ENCODE results near the gene SHC2.
"Not testable (repeated sequence)": the region's sequence is repeated elsewhere in the genome, so short reads cannot be mapped to it uniquely, and the experiment has no call there.

The SHC2 gene

DNA sequence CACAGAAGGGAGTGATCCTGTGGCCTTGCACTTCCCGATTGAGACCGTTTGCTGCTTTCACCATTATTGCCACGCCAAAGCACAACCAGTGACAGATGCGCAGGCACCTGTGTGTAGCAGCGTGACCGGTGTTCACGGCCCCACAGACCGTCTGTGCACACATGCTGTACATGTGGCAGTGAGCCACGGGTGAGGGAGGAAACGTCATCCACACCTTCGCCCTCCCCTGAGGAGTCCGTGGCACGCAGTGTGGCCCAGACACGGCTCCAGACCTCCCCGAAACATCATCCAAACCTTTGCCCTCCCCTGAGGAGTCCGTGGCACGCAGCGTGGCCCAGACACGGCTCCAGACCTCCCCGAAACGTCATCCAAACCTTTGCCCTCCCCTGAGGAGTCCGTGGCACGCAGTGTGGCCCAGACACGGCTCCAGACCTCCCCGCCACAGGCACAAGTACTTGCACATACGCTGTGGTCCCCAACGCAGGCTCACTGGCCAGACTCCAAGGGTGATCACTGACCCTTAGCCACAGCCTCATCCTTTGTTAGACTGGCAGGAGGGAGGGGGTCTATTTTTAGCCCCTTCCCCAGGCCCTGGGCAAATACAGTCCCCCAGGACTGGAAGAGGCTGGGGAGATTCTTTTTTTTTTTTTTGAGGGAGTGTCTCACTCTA, 7.9 kb upstream of the SHC2 start:
- no peak for FAIRE-seq

- FAIRE-seq: no peak
Observed at GRCh38 chr19:467554-467953, 6.7 kb upstream of the SHC2 start.

GRCh38 chr19:465056-465816, 4.4 kb upstream of the SHC2 start:
- no peak for FAIRE-seq

GRCh38 chr19:464208-464545, 3.3 kb upstream of the SHC2 start:
- FAIRE-seq: no peak

- no peak for FAIRE-seq
Observed at GRCh38 chr19:463483-464207, 2.8 kb upstream of the SHC2 start.

GRCh38 chr19:461721-462551, 1.1 kb upstream of the SHC2 start:
- no peak for FAIRE-seq

DNA sequence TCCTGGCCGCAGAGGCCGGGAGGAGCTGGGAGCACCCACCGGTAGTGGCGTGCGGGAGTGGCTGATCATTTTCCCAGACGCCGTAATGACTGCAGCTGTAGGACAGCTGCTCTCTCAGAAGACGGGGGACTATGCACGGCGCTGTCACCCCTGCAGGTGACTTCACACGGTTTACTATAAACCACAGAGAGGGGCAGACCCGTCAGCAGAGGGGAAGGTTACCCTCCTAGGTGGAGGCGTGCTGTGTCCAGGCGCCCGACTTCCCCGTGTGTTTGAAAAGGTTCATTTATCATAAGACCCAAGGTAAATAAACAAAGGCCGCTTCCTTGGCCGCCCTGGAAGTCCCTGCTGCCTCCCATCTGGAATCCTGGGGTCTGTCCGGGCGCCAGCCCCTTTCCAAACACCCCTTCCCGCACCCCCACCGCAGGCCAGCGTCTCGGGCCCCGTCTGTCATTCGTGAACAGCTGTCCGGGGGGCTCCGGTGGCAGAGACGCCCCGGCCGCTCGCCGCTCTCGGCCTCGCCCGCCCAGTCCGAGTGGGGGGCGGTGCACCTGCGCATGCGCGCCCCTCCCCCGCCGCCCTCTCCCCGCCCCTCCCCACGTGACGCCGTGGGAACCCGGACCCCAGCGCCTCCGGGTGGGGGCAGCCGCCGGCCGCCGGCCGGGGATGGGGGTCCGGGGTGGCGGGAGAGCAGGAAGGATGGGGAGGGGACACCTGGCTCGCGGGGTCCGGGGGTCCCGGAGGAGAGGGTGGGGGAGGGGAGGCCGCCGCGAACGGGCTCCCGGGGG, 915 bp downstream of the SHC2 start:
- FAIRE-seq: no peak

DNA sequence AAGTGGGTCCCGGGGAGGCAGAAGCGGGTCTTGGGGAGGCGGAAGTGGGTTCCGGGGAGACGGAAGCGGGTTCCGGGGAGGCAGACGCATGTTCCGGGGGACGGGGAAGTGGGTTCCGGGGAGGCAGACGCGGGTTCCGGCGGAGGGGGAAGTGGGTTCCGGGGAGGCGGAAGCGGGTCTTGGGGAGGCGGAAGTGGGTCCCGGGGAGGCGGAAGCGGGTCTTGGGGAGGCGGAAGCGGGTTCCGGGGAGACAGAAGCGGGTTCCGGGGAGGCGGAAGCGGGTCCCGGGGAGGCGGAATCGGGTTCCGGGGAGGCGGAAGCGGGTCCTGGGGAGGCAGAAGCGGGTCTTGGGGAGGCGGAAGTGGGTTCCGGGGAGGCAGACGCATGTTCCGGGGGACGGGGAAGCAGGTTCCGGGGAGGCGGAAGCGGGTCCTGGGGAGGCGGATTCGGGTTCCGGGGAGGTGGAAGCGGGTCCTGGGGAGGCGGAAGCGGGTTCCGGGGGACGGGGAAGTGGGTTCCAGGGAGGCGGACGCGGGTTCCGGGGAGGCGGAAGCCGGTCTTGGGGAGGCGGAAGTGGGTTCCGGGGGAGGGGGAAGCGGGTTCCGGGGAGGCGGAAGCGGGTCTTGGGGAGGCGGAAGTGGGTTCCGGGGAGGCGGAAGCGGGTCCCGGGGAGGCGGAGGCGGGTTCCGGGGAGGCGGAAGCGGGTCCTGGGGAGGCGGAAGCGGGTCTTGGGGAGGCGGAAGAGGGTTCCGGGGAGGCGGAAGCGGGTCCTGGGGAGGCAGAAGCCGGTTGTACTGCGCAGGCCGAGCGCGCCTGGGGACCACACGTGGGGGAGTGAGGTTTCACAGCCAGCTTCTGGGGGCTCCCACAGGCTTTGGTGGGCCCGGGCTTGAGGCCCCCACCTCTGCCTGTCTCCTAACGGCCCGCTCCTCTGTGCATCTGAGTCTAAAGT, 2.5 kb downstream of the SHC2 start:
- FAIRE-seq: no peak

DNA sequence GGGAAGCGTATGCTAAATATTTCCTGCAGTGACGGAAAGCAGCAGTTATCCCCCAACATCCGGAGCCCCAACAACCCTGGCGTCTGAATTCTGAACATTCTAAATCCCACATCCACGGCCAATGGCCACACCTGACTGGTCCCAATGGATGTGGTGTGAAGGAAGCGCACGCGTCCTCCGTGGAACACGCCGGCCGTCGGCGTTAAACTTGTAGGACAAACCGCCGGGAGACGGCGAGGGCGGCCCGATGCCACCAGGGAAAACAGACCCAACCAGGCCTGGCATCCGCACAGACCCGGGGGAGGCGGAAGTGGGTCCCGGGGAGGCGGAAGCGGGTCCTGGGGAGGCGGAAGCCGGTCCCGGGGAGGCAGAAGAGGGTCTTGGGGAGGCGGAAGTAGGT, 3.2 kb downstream of the SHC2 start:
- no peak for FAIRE-seq

- no peak for FAIRE-seq
Observed at GRCh38 chr19:456547-457110, 4.2 kb downstream of the SHC2 start.

- FAIRE-seq: no peak
Observed at GRCh38 chr19:455851-456546, 4.8 kb downstream of the SHC2 start.

DNA sequence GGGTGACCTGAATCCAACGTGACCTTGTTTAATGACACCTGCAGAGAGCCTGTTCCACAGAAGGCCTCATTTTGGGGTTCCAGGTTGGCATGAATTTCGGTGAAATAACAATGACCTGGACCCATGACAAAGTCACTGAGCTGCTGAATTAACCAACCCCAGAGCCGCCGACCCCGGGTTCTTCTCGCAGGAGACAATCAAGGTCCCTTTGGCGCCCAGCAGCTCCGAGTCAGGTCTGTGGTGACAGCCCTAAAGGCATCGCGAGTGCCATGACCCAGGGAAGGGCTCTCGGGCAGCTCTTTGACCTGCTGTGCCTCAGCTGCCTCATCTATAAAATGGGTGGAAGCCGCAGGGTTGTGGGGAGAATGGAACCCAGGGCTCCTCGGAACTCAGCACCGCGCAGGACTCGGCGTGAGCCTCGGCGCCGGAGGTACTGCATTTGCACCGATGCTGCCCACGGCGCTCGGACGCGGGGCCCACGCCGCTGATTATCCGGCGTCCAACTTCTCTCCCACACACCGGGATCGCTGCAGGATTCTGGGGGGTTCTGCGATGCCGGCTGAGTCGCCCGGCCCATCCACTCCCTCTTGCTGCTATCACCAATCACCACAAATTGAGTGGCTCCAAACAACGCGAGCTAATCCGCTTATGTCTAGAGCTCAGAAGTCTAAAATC, 5.7 kb downstream of the SHC2 start:
- no peak for FAIRE-seq

DNA sequence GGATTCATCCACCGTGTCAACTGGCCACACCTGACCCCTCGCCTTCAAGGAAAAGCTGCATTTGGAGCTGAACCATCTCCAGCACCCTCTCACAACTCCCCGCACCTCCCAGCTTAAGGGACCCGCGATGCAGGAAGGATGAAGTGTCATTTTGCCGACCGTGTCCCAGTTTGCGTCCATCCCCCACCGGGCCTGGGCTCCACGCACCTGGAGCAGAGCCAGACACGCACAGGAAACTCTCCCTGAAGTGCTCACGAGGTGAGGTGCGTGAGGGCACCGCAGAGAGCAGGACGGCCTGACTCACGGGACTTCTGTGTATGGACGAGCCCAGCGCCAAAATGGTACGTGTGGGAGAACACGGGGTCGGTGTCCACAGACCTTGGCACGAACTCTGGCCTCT, 7.2 kb downstream of the SHC2 start:
- no peak for FAIRE-seq

GRCh38 chr19:452829-453228, 8.0 kb downstream of the SHC2 start:
- no peak for FAIRE-seq

GRCh38 chr19:450912-451481, 9.8 kb downstream of the SHC2 start:
- not testable (repeated sequence) for FAIRE-seq

GRCh38 chr19:449916-450315, 10.9 kb downstream of the SHC2 start:
- FAIRE-seq: no peak

DNA sequence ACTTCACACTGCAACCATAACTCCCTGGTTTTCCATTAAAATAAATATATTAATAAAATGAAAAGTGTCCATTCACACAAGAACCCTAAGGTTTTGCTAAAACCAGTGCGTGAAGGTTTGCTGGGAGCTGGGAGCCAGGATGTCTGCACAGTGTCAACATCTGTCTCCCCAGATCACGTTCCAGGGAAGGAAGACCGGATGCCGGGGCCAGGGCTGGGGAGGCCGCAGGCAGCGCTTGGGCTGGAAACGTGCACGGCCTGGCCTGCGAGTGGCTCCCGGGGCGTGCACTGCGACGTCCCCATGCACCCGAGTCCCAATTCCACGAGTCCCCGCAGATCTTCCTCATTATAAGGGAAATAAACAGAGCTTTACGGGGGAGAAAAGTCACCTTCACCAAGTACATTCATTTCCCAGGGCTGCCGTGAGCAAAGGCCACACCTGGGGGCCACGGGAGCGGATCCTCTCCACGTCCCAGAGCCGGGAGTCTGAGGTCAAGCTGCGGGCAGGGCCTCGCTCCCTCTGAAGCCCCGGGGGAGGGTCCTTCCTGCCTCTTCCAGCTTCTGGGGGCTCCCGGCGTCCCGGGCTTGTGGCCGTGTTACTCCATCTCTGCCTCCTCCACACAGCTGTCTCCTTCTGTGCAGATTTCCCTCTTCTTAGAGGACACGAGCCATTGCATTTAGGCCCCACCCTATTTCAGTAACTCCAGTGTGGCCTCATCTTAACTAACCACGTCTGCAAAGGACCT, 12.8 kb downstream of the SHC2 start:
- FAIRE-seq: no peak

GRCh38 chr19:447064-447426, 13.8 kb downstream of the SHC2 start:
- no peak for FAIRE-seq

Measured in G401.6 (cell line).